Measurements from ENCODE around the gene GPR22. TPM values are rescaled to one million over a fixed set of nuclear protein-coding genes. Genes with fewer than 3 reads are reported as not detected.

The GPR22 gene
- total RNA-seq, 1 donor, result not detected

GRCh38 chr7:107461938-107462533, 7.8 kb upstream of the GPR22 start:
- TF ChIP-seq CTCF (IDR thresholded peaks at IDR 0.05; ENCODE audit: insufficient read depth, low read length), result no peak

DNA sequence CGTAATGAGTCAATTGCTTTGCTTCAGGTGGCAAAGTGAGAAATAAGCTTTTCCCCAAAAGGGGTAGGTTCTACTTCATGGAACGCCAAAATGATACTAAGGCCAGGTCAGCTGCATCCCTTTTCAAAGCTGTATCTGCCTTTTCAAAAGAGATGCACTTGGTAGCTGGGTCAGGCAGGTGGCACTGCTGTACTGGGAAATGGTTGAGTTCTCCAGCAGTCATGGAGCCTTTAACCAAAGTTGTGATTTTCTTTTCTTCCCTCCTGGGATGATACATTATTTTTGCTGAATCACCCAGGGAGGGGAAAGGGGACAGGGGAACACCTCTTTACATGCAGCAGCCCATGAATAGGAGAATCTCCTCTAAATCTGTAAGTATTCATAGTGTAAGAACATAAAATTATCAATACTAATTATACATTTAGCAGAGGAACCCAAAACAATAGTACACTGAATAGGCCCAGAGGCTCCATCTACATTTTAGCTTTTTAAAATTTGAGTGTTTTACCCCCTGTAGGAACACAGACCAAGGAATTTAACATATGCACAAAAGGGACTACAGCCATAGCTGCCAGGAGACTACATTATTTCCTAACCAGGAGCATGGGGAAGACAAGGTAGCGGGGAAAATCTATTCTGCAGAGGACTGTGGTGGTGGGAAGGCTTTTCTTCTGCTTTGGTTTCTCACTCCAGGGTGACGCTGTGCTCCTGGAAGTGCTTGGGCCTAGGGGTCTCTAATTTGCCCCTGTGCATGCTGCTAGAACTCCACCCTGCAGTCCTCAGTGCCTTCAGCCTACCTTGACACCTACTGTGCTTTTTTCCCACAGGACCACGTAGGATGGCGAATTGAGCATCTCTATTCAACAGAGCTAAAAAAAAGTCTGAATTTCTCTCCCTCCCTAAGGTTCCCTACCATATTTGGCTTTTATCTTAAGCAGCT, 6.4 kb upstream of the GPR22 start:
- peak; percentile 89 for TF ChIP-seq CTCF (IDR thresholded peaks at IDR 0.05; ENCODE audit: insufficient read depth, low read length)
- DNase-seq (ENCODE audit: low read depth), result peak; percentile 86
- H3K4me3 ChIP-seq (ENCODE audit: low read depth, low read length), result no peak overlapping the region

More at GRCh38 chr7:107461938-107462533, 7.8 kb upstream of the GPR22 start:
- no peak for DNase-seq (ENCODE audit: low read depth)
- H3K4me3 ChIP-seq (ENCODE audit: low read depth, low read length), result no peak overlapping the region

GRCh38 chr7:107464666-107465226, 5.1 kb upstream of the GPR22 start:
- no peak for TF ChIP-seq CTCF (IDR thresholded peaks at IDR 0.05; ENCODE audit: insufficient read depth, low read length)
- no peak overlapping the region for H3K4me3 ChIP-seq (ENCODE audit: low read depth, low read length)
- DNase-seq (ENCODE audit: low read depth), result no peak

DNA sequence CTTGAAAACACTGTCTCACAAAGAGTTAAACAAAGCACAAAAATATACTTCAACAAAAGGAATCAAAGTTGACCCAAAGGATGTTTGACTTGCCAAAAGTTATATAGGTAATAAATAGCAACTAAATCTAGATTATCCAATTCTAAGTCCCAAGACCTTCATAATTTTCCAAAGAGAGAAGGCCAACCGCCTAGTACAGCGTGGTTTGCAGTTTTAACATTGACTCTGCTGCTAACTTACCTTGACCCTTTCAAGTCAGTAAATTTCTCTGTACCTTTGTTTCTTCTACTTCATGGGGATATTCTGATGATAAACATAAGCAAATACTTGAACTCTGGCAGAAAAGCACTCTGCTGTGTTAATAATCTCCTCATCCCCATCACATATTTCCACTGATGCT, 1.9 kb upstream of the GPR22 start:
- H3K4me3 ChIP-seq (ENCODE audit: low read depth, low read length), result no peak overlapping the region
- no peak for DNase-seq (ENCODE audit: low read depth)
- no peak for TF ChIP-seq CTCF (IDR thresholded peaks at IDR 0.05; ENCODE audit: insufficient read depth, low read length)

- DNase-seq (ENCODE audit: low read depth), result no peak
- no peak overlapping the region for H3K4me3 ChIP-seq (ENCODE audit: low read depth, low read length)
- no peak for TF ChIP-seq CTCF (IDR thresholded peaks at IDR 0.05; ENCODE audit: insufficient read depth, low read length)
These were observed 1.0 kb upstream of the GPR22 start for GRCh38 chr7:107468824-107469223.

DNA sequence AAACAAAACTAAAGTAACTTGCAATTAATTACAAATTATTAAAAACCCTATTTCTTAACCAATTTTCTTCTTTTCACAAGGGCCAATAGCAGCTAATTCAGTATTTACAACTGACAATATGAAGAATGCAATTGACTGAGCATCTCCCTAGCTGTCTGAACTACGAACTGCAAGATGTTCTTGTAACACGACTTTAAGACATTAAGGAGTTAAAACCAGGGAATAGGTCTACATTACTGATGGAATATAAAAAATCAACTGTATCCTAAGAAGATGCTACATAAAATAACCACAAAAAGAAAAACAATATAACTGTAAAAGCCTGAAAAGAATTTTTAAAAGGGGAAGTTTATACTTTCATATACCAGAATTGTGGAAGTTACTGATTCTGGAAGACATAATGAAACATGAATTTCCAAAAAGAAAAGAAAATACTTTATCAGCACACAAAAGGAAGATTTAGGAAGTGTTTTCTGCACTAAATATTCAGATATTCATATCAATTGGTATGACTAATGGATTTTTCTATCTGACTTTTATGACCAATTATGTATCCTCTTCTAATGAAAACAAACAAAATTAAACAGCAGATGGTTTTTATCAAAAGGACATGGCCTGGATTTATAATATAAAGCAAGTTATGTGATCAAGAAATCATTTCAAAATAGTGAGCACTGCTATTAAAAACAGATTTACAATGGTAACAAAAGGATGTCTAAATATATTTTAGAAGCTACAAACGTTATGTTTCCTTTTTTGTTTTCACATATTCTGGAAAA, 1.6 kb downstream of the GPR22 start:
- TF ChIP-seq CTCF (IDR thresholded peaks at IDR 0.05; ENCODE audit: insufficient read depth, low read length), result peak; percentile 23
- DNase-seq (ENCODE audit: low read depth), result no peak
- no peak overlapping the region for H3K4me3 ChIP-seq (ENCODE audit: low read depth, low read length)
